ENCODE results near the gene HSPBAP1.

GRCh38 chr3:122835590-122835989, 42.0 kb upstream of the HSPBAP1 start:
- TF ChIP-seq POLR2A (IDR thresholded peaks at IDR 0.05; ENCODE audit: low read depth, low read length) (no peak), TAF1 (IDR thresholded peaks at IDR 0.05; ENCODE audit: borderline replicate concordance, low read depth, low read length) (no peak)
